HG03135 (cell line): Measurements from ENCODE around the gene MBOAT1.
"Not testable (repeated sequence)": the region's sequence is repeated elsewhere in the genome, so short reads cannot be mapped to it uniquely, and the experiment has no call there.

Experiments used
- ATAC-seq: cut with Tn5 transposase; IDR thresholded peaks from one replicate; pipeline ENCODE4 v1.9.1; 2021; ENCODE audit warnings: mild to moderate bottlenecking, moderate library complexity; ENCODE audit not compliant: unreplicated experiment

MBOAT1 gene

GRCh38 chr6:20173833-20174792, 38.2 kb downstream of the MBOAT1 start:
- peak; percentile 64 for ATAC-seq

- no peak for ATAC-seq
These were observed 39.3 kb downstream of the MBOAT1 start for GRCh38 chr6:20172842-20173456.

GRCh38 chr6:20170455-20171148, 41.7 kb downstream of the MBOAT1 start:
- no peak for ATAC-seq

- ATAC-seq: no peak
These were observed 42.5 kb downstream of the MBOAT1 start for GRCh38 chr6:20169786-20170185.

GRCh38 chr6:20169119-20169557, 43.1 kb downstream of the MBOAT1 start:
- no peak for ATAC-seq

GRCh38 chr6:20168690-20169089, 43.6 kb downstream of the MBOAT1 start:
- no peak for ATAC-seq

- no peak for ATAC-seq
These were observed 44.7 kb downstream of the MBOAT1 start for GRCh38 chr6:20167601-20168000.

GRCh38 chr6:20166210-20166609, 46.1 kb downstream of the MBOAT1 start:
- no peak for ATAC-seq

- ATAC-seq: no peak
These were observed 49.8 kb downstream of the MBOAT1 start for GRCh38 chr6:20162515-20162914.

GRCh38 chr6:20160541-20161283, 51.6 kb downstream of the MBOAT1 start:
- ATAC-seq: no peak

- no peak for ATAC-seq
These were observed 52.3 kb downstream of the MBOAT1 start for GRCh38 chr6:20159781-20160540.

GRCh38 chr6:20159098-20159497, 53.2 kb downstream of the MBOAT1 start:
- ATAC-seq: no peak

GRCh38 chr6:20158676-20159075, 53.6 kb downstream of the MBOAT1 start:
- ATAC-seq: no peak

GRCh38 chr6:20156824-20157223, 55.4 kb downstream of the MBOAT1 start:
- ATAC-seq: no peak

GRCh38 chr6:20154753-20155152, 57.5 kb downstream of the MBOAT1 start:
- ATAC-seq: no peak

GRCh38 chr6:20153194-20153593, 59.1 kb downstream of the MBOAT1 start:
- ATAC-seq: no peak

- no peak for ATAC-seq
These were observed 63.8 kb downstream of the MBOAT1 start for GRCh38 chr6:20148433-20148832.

- no peak for ATAC-seq
These were observed 64.8 kb downstream of the MBOAT1 start for GRCh38 chr6:20147469-20147868.

GRCh38 chr6:20146831-20147230, 65.4 kb downstream of the MBOAT1 start:
- ATAC-seq: not testable (repeated sequence)

- no peak for ATAC-seq
These were observed 66.0 kb downstream of the MBOAT1 start for GRCh38 chr6:20146291-20146690.
